Measurements from ENCODE around the gene SLC6A16.
"Not testable (repeated sequence)": the region's sequence is repeated elsewhere in the genome, so short reads cannot be mapped to it uniquely, and the experiment has no call there.

SLC6A16 gene

GRCh38 chr19:49324801-49325576 lies at the start of gene SLC6A16:
SLC6A16 (minus strand) TSS chr19:49325191; CDS start chr19:49311347, 13,844 bp downstream.
- Mint-ChIP-seq H3K4me1 (ENCODE audit: low read depth) (peaks cover 16% of the 10 kb centered on the region), H3K36me3 (ENCODE audit: low read depth) (peaks cover 12% of the 10 kb centered on the region), H3K4me3 (no peak within 1 kb of the TSS), H3K9me3 (peaks cover 3% of the 10 kb centered on the region), H3K27ac (no peak within 1 kb of the TSS), H3K27me3 (ENCODE audit: low read depth) (no peaks in the 10 kb centered on the region)
- no peak for DNase-seq (ENCODE audit: low spot score)

GRCh38 chr19:49373174-49373573 lies 48.2 kb upstream of the SLC6A16 start:
- not testable (repeated sequence) for H3K27ac Mint-ChIP-seq; H3K36me3 Mint-ChIP-seq (ENCODE audit: low read depth); H3K4me1 Mint-ChIP-seq (ENCODE audit: low read depth); DNase-seq (ENCODE audit: low spot score); H3K9me3 Mint-ChIP-seq; H3K4me3 Mint-ChIP-seq; H3K27me3 Mint-ChIP-seq (ENCODE audit: low read depth)

- peaks cover 3% of the 10 kb centered on the region for H3K27me3 Mint-ChIP-seq (ENCODE audit: low read depth)
- no peak for DNase-seq (ENCODE audit: low spot score)
Measured at GRCh38 chr19:49371184-49371583, 46.2 kb upstream of the SLC6A16 start.

GRCh38 chr19:49368711-49369358 lies 43.8 kb upstream of the SLC6A16 start:
- Mint-ChIP-seq H3K27ac (no peak overlapping the region), H3K4me1 (ENCODE audit: low read depth) (no peaks in the 10 kb centered on the region)
- DNase-seq (ENCODE audit: low spot score) = no peak

More at GRCh38 chr19:49371184-49371583, 46.2 kb upstream of the SLC6A16 start:
- Mint-ChIP-seq H3K36me3 (ENCODE audit: low read depth) (no peaks in the 10 kb centered on the region), H3K4me3 (no peak overlapping the region), H3K4me1 (ENCODE audit: low read depth) (no peaks in the 10 kb centered on the region), H3K27ac (no peak overlapping the region), H3K9me3 (peaks cover 9% of the 10 kb centered on the region)

GRCh38 chr19:49366110-49366509 lies 41.1 kb upstream of the SLC6A16 start:
- H3K4me3 Mint-ChIP-seq = no peak overlapping the region

More at GRCh38 chr19:49368711-49369358, 43.8 kb upstream of the SLC6A16 start:
- Mint-ChIP-seq H3K27me3 (ENCODE audit: low read depth) (peaks cover 8% of the 10 kb centered on the region), H3K4me3 (no peak overlapping the region), H3K36me3 (ENCODE audit: low read depth) (no peaks in the 10 kb centered on the region), H3K9me3 (peaks cover 9% of the 10 kb centered on the region)

GRCh38 chr19:49364083-49364737 lies 39.2 kb upstream of the SLC6A16 start:
- Mint-ChIP-seq H3K27ac (no peak overlapping the region), H3K27me3 (ENCODE audit: low read depth) (peaks cover 32% of the 10 kb centered on the region), H3K4me3 (no peak overlapping the region), H3K36me3 (ENCODE audit: low read depth) (no peaks in the 10 kb centered on the region), H3K4me1 (ENCODE audit: low read depth) (peaks cover 4% of the 10 kb centered on the region), H3K9me3 (peaks cover 5% of the 10 kb centered on the region)
- DNase-seq (ENCODE audit: low spot score) = no peak

More at GRCh38 chr19:49366110-49366509, 41.1 kb upstream of the SLC6A16 start:
- Mint-ChIP-seq H3K36me3 (ENCODE audit: low read depth) (no peaks in the 10 kb centered on the region), H3K27me3 (ENCODE audit: low read depth) (peaks cover 18% of the 10 kb centered on the region), H3K4me1 (ENCODE audit: low read depth) (peaks cover 4% of the 10 kb centered on the region), H3K9me3 (peaks cover 9% of the 10 kb centered on the region), H3K27ac (no peak overlapping the region)
- DNase-seq (ENCODE audit: low spot score) = no peak

GRCh38 chr19:49363268-49364082 lies 38.5 kb upstream of the SLC6A16 start, which contains the start of gene DKKL1:
DKKL1 (plus strand) TSS chr19:49363877; CDS start chr19:49363999, 122 bp downstream.
- DNase-seq (ENCODE audit: low spot score) = peak; percentile 81
- Mint-ChIP-seq H3K27me3 (ENCODE audit: low read depth) (peaks cover 34% of the 10 kb centered on the region), H3K9me3 (no peaks in the 10 kb centered on the region), H3K27ac (no peak within 1 kb of the TSS), H3K4me3 (no peak within 1 kb of the TSS), H3K4me1 (ENCODE audit: low read depth) (peaks cover 4% of the 10 kb centered on the region), H3K36me3 (ENCODE audit: low read depth) (no peaks in the 10 kb centered on the region)

- Mint-ChIP-seq H3K27ac (no peak overlapping the region), H3K36me3 (ENCODE audit: low read depth) (no peaks in the 10 kb centered on the region), H3K9me3 (no peaks in the 10 kb centered on the region), H3K4me1 (ENCODE audit: low read depth) (peaks cover 4% of the 10 kb centered on the region), H3K27me3 (ENCODE audit: low read depth) (peaks cover 34% of the 10 kb centered on the region), H3K4me3 (no peak overlapping the region)
- DNase-seq (ENCODE audit: low spot score) = no peak
Measured at GRCh38 chr19:49362929-49363267, 37.9 kb upstream of the SLC6A16 start.

GRCh38 chr19:49362048-49362928 lies 37.3 kb upstream of the SLC6A16 start, which contains the start of gene TEAD2:
TEAD2 (minus strand) TSS chr19:49362416; CDS start chr19:49360075, 2,341 bp downstream.
- Mint-ChIP-seq H3K9me3 (no peaks in the 10 kb centered on the region), H3K27ac (no peak within 1 kb of the TSS), H3K4me1 (ENCODE audit: low read depth) (peaks cover 4% of the 10 kb centered on the region), H3K4me3 (peak within 1 kb of the TSS; percentile 29), H3K27me3 (ENCODE audit: low read depth) (peaks cover 36% of the 10 kb centered on the region), H3K36me3 (ENCODE audit: low read depth) (no peaks in the 10 kb centered on the region)
- DNase-seq (ENCODE audit: low spot score) = no peak

GRCh38 chr19:49361438-49362047 lies 36.6 kb upstream of the SLC6A16 start:
- DNase-seq (ENCODE audit: low spot score) = no peak
- Mint-ChIP-seq H3K36me3 (ENCODE audit: low read depth) (no peaks in the 10 kb centered on the region), H3K4me1 (ENCODE audit: low read depth) (peaks cover 4% of the 10 kb centered on the region), H3K9me3 (no peaks in the 10 kb centered on the region), H3K27me3 (ENCODE audit: low read depth) (peaks cover 42% of the 10 kb centered on the region), H3K27ac (no peak overlapping the region), H3K4me3 (no peak overlapping the region)

GRCh38 chr19:49359851-49360820 lies 35.1 kb upstream of the SLC6A16 start:
- peaks cover 5% of the 10 kb centered on the region for H3K4me1 Mint-ChIP-seq (ENCODE audit: low read depth)

More at GRCh38 chr19:49359851-49360820, 35.1 kb upstream of the SLC6A16 start:
- Mint-ChIP-seq H3K4me3 (no peak overlapping the region), H3K27me3 (ENCODE audit: low read depth) (peaks cover 46% of the 10 kb centered on the region), H3K36me3 (ENCODE audit: low read depth) (no peaks in the 10 kb centered on the region), H3K27ac (no peak overlapping the region), H3K9me3 (no peaks in the 10 kb centered on the region)
- no peak for DNase-seq (ENCODE audit: low spot score)
